HG03565 (cell line): ENCODE results near the gene GRAMD2A.
A peak's percentile ranks its signal among the peaks of the same experiment; 100 is the strongest.

ENCODE experiments used
- ATAC-seq: cut with Tn5 transposase; IDR thresholded peaks from one replicate; pipeline ENCODE4 v1.9.1; 2021; ENCODE audit warnings: mild to moderate bottlenecking, moderate library complexity; ENCODE audit not compliant: unreplicated experiment

GRAMD2A gene

GRCh38 chr15:72140088-72140487, 57.5 kb downstream of the GRAMD2A start:
- ATAC-seq, result no peak

DNA sequence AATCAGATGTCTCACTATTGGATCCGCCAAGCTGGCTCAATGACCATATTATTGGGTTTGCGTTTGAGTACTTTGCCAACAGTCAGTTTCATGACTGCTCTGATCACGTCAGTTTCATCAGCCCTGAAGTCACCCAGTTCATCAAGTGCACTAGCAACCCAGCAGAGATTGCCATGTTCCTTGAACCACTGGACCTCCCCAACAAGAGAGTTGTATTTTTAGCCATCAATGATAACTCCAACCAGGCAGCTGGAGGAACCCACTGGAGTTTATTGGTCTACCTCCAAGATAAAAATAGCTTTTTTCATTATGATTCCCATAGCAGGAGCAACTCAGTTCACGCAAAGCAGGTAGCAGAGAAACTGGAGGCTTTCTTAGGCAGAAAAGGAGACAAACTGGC, 57.9 kb downstream of the GRAMD2A start:
- no peak for ATAC-seq

- no peak for ATAC-seq
These were observed 61.2 kb downstream of the GRAMD2A start for GRCh38 chr15:72136170-72137051.

DNA sequence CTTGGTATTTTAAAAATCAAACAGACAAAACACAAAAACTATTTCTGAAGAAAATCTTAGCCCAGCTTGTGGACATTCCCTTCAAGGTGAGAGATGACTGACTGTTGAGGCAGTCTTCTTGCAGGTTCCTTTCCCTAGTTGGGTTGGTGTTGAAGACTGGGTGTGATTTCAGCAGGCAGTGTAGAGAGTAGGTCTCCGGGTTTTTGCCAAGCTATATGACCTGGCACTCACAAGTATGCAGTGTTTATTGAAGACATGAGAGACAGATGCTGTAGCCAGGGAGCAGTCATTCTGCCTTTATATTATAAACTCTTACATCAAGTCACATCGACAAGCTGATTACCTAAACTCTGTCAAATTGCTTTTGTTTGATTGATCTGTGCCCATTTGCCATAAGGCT, 61.9 kb downstream of the GRAMD2A start:
- ATAC-seq, result no peak

DNA sequence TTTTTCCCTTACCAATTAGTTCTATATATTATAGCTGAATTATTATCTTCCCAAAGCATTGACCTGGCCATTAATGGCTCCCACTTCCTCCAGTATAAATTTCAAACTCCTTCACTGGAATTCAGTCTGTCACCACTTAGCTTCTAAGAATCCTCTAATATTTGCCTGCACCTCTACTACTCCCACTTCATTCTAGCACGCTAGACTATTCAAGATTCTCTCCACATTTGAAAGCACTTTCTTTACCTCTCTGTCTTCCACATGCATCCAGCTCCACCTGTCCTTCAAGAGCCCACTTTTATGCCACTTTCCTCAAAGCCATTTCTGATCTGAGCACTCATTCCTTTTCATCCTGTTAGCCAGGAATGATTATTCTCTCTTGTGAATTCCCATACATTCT, 64.4 kb downstream of the GRAMD2A start:
- ATAC-seq, result no peak

DNA sequence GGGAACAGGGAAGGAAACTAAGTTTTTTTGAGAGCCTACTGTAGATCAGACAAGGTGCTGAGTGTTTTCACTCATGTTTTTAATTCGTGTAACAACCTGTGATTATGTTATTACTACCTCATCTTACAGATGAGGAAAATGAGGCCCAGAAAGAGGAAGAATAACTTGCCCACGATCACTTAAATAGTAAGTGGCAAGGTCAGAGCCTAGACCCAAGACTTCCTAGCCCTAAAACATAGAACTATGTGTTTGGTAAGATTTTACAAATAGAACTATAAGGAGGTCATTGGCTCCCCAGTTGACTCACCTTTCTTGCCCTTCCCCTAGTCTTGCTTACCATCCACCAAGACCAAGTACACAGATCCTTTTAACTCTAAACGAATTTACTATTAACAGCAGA, 65.7 kb downstream of the GRAMD2A start:
- ATAC-seq, result no peak

DNA sequence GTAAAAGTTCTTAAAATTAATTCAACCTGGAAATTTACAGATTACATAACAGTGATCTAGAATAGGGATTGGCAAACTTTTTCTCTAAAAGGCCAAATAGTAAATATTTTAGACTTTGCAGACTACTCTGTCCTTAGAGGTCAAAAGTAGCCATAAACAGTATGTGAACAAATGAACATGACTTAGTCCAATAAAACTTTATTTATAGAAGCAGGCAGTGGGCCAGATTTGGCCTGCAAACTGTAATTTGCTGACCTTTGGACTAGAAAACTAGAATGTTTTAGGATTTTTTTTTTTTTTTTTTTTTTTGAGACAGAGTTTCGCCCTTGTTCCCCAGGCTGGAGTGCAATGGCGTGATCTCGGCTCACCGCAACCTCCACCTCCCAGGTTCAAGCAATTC, 67.3 kb downstream of the GRAMD2A start:
- ATAC-seq, result no peak

DNA sequence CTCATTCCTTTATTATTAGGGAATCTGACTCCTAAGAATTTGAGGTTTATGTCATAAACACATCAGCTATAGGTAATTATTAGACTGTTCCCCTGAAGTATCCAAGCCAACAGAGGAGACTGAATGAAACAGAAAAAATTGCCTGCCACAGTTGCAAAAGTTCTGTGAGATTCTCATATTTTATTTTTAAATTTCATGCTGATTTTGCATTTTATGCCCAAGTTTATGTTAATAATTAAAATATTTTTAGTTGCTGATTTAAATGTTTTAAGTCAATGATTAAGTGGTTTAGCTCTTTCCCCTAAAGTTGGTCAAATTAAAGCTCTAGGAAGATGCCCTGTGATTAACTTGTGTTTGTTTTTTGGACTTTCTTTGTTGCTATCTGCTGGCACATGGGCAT, 69.2 kb downstream of the GRAMD2A start:
- ATAC-seq, result no peak

- ATAC-seq, result no peak
These were observed 69.8 kb downstream of the GRAMD2A start for GRCh38 chr15:72127724-72128322.

GRCh38 chr15:72124218-72124617, 73.4 kb downstream of the GRAMD2A start:
- no peak for ATAC-seq

- peak; percentile 66 for ATAC-seq
These were observed 79.3 kb downstream of the GRAMD2A start, which contains the start of the genes MYO9A and SENP8 for GRCh38 chr15:72118017-72118978. TSS of gene MYO9A (minus strand) at chr15:72118150. CDS start at chr15:72046563, 71,587 bp downstream. TSS of gene SENP8 (plus strand) at chr15:72118403. CDS start at chr15:72139624, 21,221 bp downstream.

- peak; percentile 36 for ATAC-seq
These were observed 80.0 kb downstream of the GRAMD2A start for GRCh38 chr15:72117486-72118016.

DNA sequence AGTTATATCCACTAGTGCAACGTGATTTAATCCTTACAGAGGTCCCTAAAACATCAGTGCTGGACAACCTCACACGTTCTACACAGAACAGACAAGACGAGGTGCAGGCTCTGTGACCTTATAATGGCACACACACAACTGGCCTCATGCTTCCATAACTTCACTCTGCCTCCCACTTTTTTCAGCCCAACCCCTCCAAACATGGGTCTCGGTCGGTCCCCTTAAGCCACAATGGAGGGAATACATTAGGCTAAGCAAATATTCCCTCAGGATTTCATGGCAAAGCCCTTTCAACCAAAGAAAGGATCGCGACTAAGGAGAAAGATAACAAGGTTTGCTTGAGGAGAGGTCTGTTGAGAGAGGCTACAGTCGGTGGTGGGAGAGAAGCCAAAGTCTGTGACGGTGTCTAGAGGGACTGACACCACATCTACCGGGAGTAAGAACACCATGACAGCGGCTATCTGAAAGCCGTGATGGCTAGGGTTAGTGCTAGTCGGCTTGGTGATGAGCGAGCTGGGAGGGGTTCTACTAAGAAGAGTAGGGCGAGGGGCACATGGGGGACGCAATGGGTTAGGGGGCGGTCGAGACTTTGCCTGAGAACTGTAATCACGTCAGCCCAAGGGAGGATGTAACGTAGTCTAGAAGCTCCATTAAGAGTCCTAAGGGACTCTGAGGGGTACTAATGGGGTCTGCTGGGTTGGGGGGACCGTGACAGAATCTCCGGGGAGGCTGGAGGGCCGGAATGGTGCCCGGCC, 80.7 kb downstream of the GRAMD2A start:
- ATAC-seq, result no peak

DNA sequence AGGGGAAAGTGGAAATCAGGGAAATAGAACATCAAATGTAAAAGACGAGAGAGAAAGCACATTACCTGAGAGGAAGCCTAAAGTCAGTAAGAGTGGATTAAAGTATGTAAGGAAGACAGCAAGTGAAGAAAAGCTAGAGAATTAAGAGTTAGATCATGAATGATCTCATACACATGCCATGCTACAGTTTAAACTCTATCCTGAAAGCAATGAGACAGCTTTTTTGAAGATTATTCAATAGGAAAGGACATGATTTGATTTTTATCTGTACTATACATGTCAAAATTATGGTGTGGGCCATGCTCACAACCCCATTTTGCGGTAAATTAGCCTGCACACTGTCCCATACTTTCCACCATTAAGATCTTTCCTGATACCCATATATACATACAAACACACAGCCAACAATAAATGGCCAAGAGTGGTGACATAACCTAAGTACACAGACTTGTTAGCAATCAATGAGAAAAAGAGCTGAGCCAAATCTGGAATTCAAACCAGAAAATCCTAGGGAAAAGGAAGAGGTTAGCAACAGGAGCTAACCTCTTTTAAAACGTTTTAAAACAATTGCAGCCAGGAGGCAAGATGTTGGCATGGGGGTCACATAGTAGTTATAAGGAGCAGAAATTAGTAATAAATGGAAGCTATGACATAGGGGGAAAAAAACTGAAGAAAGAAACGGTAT, 84.1 kb downstream of the GRAMD2A start:
- no peak for ATAC-seq

- no peak for ATAC-seq
These were observed 84.8 kb downstream of the GRAMD2A start for GRCh38 chr15:72112805-72113204.

DNA sequence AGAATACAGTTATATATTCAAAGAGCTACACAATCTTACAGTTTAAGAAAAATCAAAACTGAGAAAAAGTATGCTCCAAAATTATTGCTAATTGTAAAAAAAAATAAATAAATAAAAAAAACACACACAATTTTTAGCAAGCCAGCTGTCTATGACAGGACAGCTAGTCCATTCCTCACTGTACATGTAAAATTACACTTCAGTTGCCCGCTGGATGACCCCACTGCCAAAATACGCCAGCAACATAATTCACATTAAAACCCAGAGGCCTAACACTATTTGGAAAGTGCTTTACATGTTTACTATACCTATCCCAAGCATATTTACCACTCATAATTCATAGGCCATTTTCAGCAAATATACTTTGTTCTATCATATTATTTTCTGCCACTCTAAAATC, 85.5 kb downstream of the GRAMD2A start:
- ATAC-seq, result no peak

GRCh38 chr15:72110355-72110754, 87.2 kb downstream of the GRAMD2A start:
- no peak for ATAC-seq
